Ovary (tissue), 3 donors: ENCODE measurements around the gene TMEM50A.
"Not testable (repeated sequence)": the region's sequence is repeated elsewhere in the genome, so short reads cannot be mapped to it uniquely, and the experiment has no call there.

Experiments used
- POLR2A ChIP-seq: fragments of 450-650 bp; IDR thresholded peaks from one replicate; pipeline ENCODE4 v1.6.1; 2017; ENCODE audit warnings: antibody characterized with exemption, mild to moderate bottlenecking, moderate library complexity
- TF ChIP-seq, protein P1 (sequence below), 3 donors: fragments of 450-650 bp in 2 of 3; fragments of 200-600 bp in 1 of 3; IDR thresholded peaks; one replicate each; pipeline versions ENCODE4 v1.5.1 to v1.8.0; 2016 to 2022; ENCODE audit warnings: antibody characterized with exemption in 3 of 3, mild to moderate bottlenecking in 1 of 3
- donor health status: DM: no; HTN: no; CAD: no.

DNA sequence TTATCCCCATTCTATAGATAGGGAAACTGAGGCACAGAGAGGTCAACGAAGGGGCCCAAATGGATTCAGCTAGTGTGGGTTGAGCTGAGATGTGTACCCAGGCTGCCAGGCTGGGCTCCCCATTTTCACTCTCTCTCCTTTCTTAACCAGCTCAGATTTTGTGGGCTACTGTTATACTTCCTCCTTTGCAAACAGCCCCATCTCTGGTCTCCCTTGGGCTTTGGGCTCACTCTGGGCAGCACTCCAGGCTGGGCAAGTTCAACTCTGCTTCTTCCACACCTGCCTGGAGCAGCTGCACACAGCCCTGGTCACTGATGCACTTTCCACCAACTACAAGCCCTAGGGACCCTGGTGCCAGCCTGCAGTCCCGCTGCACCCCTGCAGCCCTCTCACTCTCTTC, 59.9 kb downstream of the TMEM50A start:
- TF ChIP-seq, protein P1, sequence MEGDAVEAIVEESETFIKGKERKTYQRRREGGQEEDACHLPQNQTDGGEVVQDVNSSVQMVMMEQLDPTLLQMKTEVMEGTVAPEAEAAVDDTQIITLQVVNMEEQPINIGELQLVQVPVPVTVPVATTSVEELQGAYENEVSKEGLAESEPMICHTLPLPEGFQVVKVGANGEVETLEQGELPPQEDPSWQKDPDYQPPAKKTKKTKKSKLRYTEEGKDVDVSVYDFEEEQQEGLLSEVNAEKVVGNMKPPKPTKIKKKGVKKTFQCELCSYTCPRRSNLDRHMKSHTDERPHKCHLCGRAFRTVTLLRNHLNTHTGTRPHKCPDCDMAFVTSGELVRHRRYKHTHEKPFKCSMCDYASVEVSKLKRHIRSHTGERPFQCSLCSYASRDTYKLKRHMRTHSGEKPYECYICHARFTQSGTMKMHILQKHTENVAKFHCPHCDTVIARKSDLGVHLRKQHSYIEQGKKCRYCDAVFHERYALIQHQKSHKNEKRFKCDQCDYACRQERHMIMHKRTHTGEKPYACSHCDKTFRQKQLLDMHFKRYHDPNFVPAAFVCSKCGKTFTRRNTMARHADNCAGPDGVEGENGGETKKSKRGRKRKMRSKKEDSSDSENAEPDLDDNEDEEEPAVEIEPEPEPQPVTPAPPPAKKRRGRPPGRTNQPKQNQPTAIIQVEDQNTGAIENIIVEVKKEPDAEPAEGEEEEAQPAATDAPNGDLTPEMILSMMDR (IDR thresholded peaks at IDR 0.05) = not testable (repeated sequence)
- not testable (repeated sequence) for TF ChIP-seq POLR2A
